NCI-H2227 (cell line): Measurements from ENCODE around the gene RAB38.
A peak's percentile ranks its signal among the peaks of the same experiment; 100 is the strongest.

Experiments
- DNase-seq: peaks from one replicate; lab custom pipeline; 2025; ENCODE audit not compliant: unreplicated experiment; lab: John Stamatoyannopoulos, UW

RAB38 gene

GRCh38 chr11:88174709-88175568, at the start of gene RAB38:
TSS of gene RAB38 (minus strand) at chr11:88175443. CDS start at chr11:88175384, 59 bp downstream.
- peak; percentile 0 for DNase-seq

GRCh38 chr11:88213406-88213805, 38.2 kb upstream of the RAB38 start:
- no peak for DNase-seq

DNA sequence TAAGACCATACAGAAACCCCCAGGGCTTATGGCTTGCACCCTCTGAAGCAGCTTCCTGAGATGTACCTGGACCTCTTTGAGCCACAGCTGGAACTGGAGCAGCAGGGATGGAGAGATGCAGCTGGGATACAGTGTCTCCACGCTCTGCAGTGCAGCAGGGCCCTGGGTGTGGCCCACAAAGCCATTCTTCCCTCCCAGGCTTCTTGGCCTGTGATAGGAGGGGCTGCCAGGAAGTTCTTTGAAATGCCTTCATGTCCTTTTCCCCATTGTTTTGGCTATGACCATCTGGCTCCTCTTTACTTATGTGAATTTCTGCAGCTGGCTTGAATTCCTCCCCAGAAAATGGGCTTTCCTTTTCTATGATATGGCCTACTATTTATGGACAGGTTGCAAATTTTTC, 37.1 kb upstream of the RAB38 start:
- no peak for DNase-seq

DNA sequence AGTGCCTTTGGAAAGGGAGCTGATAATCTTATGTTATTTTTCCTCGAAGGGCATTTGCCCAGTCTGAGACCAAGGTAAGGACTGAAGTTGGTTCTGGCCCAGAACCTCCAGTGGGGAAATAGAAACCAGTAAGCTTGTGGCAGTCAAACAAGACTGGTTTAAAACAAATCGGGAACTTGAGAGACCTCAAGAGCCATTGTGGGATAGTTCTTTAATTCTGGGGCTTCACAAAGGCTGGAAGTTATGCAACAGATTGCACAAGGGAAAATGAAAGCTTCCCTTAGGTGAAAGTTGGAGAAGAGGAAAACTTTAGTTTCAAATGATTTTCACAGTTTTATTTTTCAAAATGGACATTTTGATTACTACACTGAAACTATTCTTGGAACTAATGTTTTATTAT, 33.5 kb upstream of the RAB38 start:
- no peak for DNase-seq

- no peak for DNase-seq
These were observed 31.5 kb upstream of the RAB38 start for GRCh38 chr11:88206751-88207150.

DNA sequence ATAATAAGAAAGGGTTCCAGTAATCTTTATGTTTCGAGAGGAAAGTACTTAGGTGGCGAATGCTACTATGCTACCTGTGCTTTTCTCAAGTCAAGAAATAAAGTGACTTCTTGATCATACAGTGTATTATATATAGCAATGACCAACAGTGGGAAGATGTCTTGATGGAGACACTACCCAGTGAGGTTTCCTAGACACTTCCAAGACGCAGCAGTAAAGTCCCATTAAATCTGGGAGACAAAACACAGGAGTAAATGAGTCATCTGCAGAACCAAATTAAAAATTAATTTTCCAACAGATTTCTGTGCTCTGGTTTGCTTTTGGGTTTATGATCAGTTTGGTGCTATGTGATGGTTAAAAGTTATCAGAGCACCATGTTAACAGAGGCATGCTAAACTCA, 29.1 kb upstream of the RAB38 start:
- no peak for DNase-seq

DNA sequence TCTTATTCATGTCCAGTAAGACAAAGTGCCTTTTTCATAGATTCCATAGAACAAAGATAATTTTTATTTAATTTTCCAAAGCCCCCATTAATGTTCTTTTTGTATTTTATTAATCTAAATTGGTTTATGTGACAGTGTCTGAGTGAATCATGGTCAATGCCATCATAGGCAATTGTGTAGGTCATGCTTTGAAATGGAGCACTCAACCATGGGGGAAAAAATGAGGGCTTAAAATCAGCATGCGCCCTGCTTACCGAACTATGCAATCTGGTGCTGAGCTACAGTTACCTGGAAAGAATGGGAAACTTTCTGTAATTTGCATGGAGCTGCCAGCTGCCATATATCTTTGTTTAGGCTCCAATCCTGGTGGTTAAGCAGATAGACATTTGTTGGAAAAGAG, 28.4 kb upstream of the RAB38 start:
- DNase-seq: no peak

DNA sequence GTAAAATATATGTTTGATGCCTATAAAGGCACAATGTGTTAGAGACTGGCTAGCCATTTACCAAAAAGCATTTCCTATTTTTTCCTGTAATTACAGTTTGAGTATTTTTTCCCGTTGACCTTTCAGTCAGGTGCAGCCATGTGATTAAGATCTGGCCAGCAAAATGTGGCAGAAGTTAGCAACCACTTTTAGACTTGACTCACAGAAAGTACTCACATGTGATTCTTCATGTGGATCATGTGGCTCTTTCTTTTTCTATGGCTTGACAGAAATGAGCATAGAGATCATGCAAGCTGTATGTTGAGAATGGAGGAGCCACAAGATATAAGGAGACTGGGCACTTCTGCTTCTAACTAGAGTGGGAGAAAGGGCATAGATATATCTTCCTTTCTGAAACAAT, 27.3 kb upstream of the RAB38 start:
- no peak for DNase-seq

GRCh38 chr11:88196393-88196792, 21.1 kb upstream of the RAB38 start:
- DNase-seq: no peak

DNA sequence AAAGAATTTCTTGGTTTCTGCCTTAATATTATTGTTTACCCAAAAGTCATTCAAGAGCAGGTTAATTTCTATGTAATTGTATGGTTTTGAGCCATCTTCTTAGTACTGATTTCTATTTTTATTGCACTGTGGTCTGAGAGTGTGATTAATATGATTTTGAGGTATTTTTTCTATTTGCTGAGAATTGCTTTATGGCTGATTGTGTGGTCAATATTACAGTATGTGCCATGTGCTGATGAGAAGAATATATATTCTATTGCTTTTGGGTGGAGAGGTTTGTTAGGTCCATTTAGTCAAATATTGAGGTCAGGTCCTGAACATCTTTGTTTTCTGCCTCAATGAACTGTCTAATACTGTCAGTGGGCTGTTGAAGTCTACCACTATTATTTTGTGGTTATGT, 20.7 kb upstream of the RAB38 start:
- no peak for DNase-seq

DNA sequence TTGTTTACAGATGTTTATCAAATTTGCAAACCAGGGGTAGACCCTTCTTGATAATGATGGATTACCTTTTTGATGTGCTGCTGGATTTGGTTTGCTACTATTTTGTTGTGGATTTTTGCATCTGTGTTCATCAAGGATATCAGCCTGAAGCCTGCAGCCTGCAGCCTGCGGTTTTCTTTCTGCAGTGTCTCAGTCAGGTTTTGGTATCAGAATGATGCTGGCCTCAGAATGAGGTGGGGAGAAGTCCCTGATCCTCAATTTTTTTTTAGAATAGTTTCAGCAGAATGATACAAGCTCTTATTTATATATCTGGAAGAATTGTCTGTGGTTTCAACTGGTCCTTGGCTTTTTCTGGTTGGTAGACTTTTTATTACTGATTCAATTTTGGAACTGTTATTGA, 19.7 kb upstream of the RAB38 start:
- DNase-seq: no peak

DNA sequence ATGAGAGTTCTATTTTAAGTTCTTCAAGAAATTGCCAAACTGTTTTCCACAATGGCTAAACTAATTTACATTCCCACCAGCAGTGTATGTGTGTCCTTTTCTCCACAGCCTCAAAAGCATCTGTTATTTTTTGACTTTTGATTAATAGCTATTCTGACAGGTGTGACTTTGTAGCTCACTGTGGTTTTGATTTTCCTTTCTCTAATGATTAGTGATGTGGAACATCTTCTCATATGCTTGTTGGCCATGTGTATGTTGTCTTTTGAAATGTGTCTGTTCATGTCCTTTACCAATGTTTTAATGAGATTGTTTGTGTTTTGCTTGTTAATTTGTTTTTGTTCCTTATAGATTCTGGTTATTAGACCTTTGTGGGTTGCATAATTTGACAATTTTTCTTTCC, 18.0 kb upstream of the RAB38 start:
- DNase-seq: no peak

DNA sequence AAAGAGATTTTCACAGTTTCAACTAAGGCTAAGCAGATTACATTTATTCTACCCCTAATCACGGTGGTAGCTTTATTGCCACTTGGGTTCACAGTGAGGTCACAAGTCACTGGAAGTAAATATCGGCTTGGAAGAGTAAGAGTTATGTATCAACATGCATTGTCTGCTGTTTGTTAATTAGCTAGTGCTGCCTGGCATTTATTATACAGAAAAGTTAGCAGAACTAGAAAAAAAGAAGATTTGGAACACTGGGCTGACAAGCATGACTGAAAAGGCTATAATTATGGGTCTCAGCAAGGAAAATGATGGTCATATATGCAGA, 13.7 kb upstream of the RAB38 start:
- no peak for DNase-seq

- DNase-seq: no peak
These were observed 13.1 kb upstream of the RAB38 start for GRCh38 chr11:88188251-88188931.

DNA sequence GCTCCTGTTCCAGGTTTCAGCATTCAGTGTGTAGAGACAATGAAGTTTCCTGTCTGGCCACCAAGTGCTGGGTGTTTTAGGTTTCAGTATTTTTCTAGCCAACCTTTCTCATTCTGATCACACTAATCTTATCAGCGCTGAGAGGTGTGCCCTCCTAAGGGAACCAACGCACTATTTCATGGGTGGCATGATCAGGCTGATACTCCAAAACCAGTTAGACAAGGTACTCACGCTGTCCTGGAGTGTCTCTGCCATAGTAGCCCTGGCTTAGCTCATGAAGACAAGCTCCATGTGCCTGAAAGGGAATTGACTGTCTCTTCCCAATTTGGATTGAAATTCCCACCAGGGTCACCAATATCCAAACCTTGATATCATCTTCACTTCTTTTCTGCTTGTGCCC, 8.0 kb upstream of the RAB38 start:
- no peak for DNase-seq

DNA sequence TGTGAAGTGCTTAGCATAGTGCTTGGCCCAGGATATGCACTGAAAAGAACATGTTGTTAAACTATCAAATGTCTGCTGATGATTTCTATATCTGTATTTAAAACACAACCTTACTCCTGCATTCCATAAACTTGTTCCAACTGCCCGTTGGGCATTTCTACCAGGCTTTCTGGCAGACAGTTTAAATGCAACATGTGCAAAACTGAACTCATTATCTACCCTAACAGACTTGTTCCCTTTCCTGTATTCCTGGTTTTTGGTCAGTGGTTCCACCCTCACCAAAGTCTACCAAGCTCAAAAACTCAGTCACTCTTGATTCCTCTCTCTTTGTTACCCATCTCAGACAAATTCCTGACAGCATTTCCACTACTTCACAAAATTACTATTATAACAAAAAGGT, 6.5 kb upstream of the RAB38 start:
- DNase-seq: no peak

- DNase-seq: no peak
These were observed 4.9 kb upstream of the RAB38 start for GRCh38 chr11:88179971-88180629.

- no peak for DNase-seq
These were observed 3.9 kb upstream of the RAB38 start for GRCh38 chr11:88179141-88179540.

DNA sequence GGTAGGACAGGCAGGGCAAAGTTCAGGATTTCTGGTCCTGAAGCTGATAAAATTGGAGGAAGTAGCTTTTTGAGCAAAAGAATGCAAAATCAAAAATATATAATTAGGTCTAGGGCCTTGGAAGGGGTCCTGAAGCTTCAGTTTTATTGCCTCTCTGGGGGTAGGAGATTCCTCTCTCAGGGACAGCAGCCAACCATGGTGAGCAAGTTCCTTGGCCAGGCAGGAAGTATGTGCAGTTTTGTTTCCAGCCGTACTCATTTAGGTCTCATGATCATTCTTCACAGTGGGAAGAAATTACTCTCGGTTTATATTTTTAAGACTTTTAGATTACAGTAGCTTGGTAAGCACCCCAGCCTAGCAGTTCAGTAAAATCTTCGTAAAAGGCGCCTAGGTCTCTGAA, 2.9 kb upstream of the RAB38 start:
- DNase-seq: no peak

- DNase-seq: no peak
These were observed 379 bp upstream of the RAB38 start for GRCh38 chr11:88175569-88176075.

GRCh38 chr11:88173956-88174355, 1.3 kb downstream of the RAB38 start:
- no peak for DNase-seq

GRCh38 chr11:88171982-88172381, 3.3 kb downstream of the RAB38 start:
- DNase-seq: no peak
